HG02870 (cell line): ENCODE data around the gene MTURN.

Experiments
- ATAC-seq: cut with Tn5 transposase; IDR thresholded peaks from one replicate; pipeline ENCODE4 v1.9.1; 2021; ENCODE audit warnings: mild to moderate bottlenecking, moderate library complexity; ENCODE audit not compliant: unreplicated experiment

The MTURN gene

GRCh38 chr7:30135301-30136116 is 723 bp downstream of the MTURN start:
- peak; percentile 17 for ATAC-seq

GRCh38 chr7:30136117-30136731 is 1.4 kb downstream of the MTURN start:
- ATAC-seq: no peak

- no peak for ATAC-seq
Observed at GRCh38 chr7:30136743-30137485, 2.1 kb downstream of the MTURN start.

DNA sequence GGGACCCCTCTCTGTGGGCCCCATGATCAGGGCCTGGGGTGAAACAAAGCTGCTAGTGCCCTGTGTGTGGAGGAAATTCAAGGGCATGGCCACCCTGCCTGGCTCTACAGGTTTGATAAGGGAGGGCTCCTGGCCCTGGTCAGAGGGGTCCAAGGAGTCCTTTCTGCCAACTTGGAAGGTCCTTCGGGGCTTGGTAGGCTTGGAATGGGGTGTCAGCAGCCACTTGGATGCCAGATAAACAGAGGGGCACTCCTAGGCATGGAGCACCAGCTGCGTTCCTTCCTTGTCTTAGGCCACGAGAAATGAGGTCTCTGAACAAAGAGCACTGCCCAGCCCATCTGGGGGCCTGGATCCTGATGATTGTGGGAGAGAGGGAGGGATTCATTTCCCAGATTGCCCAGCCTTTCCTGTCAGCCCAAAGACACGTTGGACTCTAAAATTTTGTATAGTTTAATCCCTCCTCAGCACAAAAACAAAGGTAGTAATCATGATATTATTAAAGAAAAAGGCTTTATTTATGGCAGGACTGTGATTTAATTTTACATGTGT is 5.1 kb downstream of the MTURN start:
- ATAC-seq: no peak

GRCh38 chr7:30140456-30140855 is 5.7 kb downstream of the MTURN start:
- no peak for ATAC-seq

- no peak for ATAC-seq
Observed at GRCh38 chr7:30142710-30143109, 7.9 kb downstream of the MTURN start.

DNA sequence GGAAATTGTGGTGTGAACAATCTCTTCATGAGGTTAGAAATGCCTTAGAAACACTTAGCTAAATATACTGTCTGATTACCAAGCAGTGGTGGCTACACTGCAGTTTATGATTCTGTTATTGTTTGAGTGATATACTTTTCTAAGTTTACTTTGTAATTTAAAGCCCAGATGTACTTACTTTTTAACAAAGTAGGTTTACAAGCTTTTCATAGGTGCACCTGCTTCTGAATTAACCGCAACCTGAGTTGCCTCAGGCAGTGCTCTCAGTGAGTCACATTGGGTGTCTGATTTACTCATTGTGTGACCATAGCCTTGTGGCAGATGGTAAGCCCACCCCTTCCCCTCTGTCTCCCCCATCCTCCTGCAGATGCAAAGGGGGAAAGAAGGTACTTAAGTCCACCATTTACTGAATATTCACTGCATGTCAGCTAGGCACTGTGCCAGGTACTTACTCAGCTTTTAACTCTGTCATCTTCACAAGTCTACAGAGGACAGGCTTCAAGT is 9.0 kb downstream of the MTURN start:
- ATAC-seq: peak; percentile 80

GRCh38 chr7:30144657-30145306 is 10.0 kb downstream of the MTURN start:
- no peak for ATAC-seq

DNA sequence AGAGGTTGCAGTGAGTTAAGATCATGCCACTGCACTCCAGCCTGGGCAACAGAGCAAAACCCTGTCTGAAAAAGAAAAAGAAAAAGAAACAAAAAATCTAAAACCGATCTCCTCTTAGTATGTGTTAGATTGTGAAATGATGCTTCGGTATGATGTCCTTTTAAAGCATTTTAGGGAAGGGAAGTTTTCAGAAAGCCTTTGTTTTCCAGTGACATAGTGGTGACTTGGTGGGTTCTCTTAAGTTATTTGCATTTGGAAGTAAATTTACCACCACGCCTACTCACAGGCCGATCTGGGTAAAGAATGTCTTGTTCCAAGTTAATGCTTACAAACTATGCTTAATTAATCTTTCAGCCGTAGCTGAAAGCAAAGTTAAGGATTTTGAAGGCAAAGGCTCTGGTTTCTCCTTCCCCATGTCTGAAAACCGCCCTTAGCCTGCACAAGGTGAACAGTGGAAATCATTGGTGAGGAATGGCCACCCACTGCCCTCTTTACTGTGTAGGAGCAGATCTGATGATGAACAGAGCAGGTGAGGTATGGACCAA is 10.7 kb downstream of the MTURN start:
- no peak for ATAC-seq

DNA sequence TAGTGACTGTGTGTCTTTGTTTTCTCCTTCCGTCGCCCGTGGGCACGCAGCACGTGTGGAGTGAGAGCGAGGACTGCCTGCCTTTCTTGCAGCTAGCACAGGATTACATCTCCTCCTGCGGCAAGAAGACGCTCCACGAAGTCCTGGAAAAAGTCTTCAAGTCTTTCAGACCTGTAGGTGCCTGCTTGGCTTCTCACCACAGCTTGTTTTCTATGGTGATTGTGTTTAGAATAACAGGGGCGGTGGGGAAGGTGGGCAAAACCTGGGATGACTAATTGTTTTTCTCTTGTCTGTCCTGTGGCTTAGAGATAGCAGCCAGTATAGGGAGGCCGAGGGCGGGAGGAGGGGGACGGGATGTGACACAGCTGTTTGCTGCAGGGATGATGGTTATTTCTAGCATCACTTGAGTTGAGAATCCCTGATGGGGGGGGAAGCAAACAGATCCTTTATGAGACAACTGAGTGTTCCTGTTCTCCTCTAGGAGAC is 11.4 kb downstream of the MTURN start:
- no peak for ATAC-seq

- ATAC-seq: no peak
Observed at GRCh38 chr7:30147223-30147622, 12.4 kb downstream of the MTURN start.

DNA sequence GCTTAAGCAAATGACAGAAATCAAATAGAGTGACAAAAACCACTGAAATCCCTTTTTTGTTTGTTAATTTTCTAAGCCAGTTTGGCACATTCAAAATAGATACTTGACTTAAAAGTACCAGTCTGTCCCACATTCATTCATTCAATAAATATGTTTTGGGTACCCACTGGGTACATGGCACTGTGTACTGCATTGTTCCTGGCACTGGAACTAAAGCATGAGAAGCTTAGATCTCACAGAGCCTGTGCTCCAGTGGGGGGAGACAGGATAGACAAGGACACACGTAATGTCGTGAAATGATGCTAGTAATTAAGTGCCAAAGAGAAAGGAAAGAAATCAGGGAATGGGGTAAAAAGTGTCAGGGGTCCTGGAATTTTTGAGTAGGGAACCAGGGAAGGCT is 13.0 kb downstream of the MTURN start:
- no peak for ATAC-seq

DNA sequence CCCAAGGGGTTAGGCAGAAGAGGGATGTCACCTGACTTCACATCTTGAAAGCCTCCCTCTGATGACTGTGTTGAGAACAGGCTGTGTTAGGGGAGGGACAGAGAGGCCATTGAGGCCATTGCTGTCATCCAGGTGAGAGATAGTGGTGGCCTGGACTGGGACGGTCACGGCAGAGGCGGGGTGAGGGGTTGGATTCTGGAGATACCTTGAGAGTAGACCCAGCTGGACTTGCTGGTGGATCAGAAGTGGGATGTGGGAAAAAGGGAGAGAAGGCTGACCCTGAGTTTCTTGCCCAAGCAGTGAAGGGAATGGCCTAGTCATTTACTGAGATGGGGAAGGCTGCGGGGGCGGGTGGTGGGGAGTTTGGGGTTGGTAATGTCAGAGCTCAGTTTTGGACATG is 13.6 kb downstream of the MTURN start:
- ATAC-seq: no peak

DNA sequence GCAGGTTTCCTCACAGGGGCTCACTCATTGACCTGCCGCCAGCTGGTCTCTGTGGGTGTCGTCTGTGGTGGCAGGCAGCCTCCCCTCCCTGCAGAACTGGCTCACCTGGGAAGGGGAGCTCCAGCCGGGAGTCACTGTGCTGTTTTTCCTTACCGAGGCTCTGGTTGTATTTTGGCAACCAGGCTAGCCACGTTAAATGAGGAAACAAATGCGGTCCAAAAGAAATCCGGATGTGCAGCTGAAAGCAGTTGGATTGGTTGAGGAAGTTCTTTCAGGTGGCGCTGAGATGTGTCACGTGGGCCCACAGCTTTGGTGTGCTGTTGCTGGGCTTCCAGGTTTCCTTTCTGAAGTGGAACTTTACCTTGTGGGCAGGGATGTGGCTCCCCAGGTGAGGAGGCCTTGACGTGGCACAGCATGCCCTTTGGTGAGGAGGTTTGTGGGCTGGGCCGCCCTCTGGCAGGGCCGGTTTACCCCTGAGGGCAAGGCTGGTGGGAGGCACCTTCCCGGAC is 14.2 kb downstream of the MTURN start:
- ATAC-seq: peak; percentile 43

DNA sequence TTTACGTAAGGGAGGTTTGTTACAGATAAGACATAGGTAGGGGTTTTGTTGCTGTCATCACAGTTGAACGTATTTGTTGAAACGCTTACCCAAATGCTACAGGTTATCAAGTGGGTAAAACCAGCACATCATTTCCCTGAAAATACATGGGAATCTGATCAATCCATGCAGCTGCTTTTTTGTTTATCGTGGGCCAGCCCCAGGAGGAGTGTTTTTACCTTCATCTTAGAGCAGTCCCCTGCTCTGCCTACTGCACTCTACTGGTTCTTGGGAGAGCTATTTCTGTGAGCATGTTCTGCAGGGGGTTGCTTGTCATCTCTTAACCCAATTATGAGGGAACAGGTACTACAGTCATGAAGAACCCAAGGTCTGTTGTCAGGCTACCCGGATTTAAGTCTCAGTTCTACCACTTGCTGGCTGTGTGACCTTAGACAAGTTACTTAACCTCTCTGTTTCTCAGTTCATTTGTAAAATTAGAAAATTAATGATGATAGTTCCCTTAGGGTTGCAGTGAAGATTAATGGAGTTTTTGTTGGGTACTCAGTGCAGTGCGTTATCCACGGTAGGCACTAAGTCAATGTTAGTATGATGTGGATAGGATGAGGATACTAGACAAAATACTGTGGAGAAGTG is 15.0 kb downstream of the MTURN start:
- ATAC-seq: no peak

DNA sequence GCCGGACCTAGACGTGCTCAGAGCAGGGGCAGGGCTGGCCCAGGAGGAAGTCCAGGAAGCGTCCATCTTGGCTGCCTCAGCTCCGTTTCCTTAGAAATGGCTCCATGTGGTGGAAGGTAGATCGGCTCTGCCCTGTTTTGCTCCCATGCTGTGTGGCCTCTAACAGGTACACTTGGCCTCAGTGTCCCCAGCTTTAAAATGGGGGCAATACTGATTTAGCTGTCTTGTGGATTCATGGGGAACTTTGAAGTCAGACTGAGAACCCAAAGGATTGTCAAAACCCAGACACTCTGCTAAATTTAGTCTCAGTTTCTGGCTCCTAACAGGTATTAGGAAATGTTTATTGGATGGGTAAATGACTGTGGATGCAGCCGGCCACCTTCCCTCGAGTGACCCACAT is 15.9 kb downstream of the MTURN start:
- ATAC-seq: no peak

- no peak for ATAC-seq
Observed at GRCh38 chr7:30154111-30154587, 19.4 kb downstream of the MTURN start.

DNA sequence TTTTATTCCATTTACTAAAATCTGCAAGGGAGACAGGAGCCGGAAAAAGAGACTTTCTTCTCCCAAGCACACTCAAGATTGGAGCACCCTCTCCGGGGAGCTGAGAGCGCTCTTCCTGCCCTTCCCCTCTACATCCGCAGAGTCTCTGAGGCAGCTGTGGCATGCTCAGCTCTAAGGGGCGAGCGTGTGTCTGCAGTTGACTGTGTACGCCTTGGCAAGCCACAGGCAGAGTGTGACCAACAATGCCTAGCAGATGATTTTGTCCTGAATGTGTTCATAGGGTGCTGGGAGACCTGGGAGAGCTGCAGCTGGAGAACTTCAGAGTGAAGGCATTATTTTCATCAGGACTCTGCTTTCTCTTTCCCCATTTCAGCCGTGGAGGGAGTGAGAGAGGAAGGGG is 20.7 kb downstream of the MTURN start:
- ATAC-seq: no peak

GRCh38 chr7:30157204-30157603 is 22.4 kb downstream of the MTURN start:
- ATAC-seq: no peak

DNA sequence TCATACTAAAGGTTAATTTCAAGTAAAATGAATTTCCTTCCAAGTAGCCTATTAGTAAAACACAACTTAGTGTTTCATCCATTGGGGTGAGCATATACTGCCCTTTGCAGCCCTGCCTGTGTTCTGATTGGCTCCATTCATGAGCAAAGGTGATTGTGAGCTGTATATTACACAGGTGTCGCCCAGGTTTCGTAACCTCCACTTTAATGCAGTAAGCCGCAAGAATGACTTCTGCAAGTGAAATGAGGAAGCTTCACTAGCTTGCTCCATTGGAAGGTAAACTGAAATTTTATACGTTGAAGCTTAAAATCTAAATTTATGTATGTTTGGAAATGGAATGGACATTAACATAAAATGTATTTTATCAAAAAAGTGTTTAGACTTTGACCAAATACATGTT is 24.4 kb downstream of the MTURN start:
- ATAC-seq: peak; percentile 43
